Activated T-cell treated with anti-CD3 and anti-CD28 coated beads, Interleukin-2, amount 50 U/mL, for 48 hours (primary cell): Measurements from ENCODE around the gene RANBP17.

Experiments used
- DNase-seq, 2 experiments: peaks; one replicate each; pipeline ENCODE4 v3.0.0-alpha.2; 2020

Gene RANBP17

GRCh38 chr5:171307789-171308452, 446.1 kb downstream of the RANBP17 start:
- DNase-seq = peak in 1 of 2 experiments; percentile 19

- DNase-seq = no peak
Observed at GRCh38 chr5:171308453-171309275, 446.8 kb downstream of the RANBP17 start, which contains the start of gene TLX3. Gene TLX3, plus strand, starts transcription at chr5:171309248. Its CDS starts 118 bp downstream, at chr5:171309366.

- peak; percentile 40 for DNase-seq
Observed at GRCh38 chr5:171309276-171310211, 447.7 kb downstream of the RANBP17 start.

- peak; percentile 57 to 65 for DNase-seq
Observed at GRCh38 chr5:171310212-171310818, 448.5 kb downstream of the RANBP17 start.

- DNase-seq = peak; percentile 33 to 35
Observed at GRCh38 chr5:171310819-171311321, 449.1 kb downstream of the RANBP17 start.

- peak; percentile 33 to 46 for DNase-seq
Observed at GRCh38 chr5:171311322-171312077, 449.7 kb downstream of the RANBP17 start.

GRCh38 chr5:171312129-171312974, 450.5 kb downstream of the RANBP17 start:
- DNase-seq = peak in 1 of 2 experiments; percentile 35

- peak in 1 of 2 experiments; percentile 22 for DNase-seq
Observed at GRCh38 chr5:171313481-171314206, 451.8 kb downstream of the RANBP17 start.

GRCh38 chr5:171314728-171315385, 453.0 kb downstream of the RANBP17 start:
- DNase-seq = peak in 1 of 2 experiments; percentile 27

GRCh38 chr5:171315386-171315891, 453.6 kb downstream of the RANBP17 start:
- DNase-seq = no peak

GRCh38 chr5:171315925-171316257, 454.1 kb downstream of the RANBP17 start:
- no peak for DNase-seq

- peak in 1 of 2 experiments; percentile 31 for DNase-seq
Observed at GRCh38 chr5:171316258-171317121, 454.7 kb downstream of the RANBP17 start.

- DNase-seq = no peak
Observed at GRCh38 chr5:171317230-171317629, 455.4 kb downstream of the RANBP17 start.

GRCh38 chr5:171318026-171318425, 456.2 kb downstream of the RANBP17 start:
- DNase-seq = no peak

GRCh38 chr5:171321447-171321846, 459.6 kb downstream of the RANBP17 start:
- DNase-seq = no peak

- no peak for DNase-seq
Observed at GRCh38 chr5:171322527-171322926, 460.7 kb downstream of the RANBP17 start.

GRCh38 chr5:171323007-171323406, 461.2 kb downstream of the RANBP17 start:
- DNase-seq = no peak
